PC-3 (cell line): Measurements from ENCODE around the gene NPR2. TPM values are rescaled to one million over a fixed set of nuclear protein-coding genes. Genes with fewer than 3 reads are reported as not detected.

Experiments
- ATAC-seq: fragments of 200-7000 bp; cut with Tn5 transposase; 2 replicates; pipeline ENCODE4 v1.9.1; 2020; ENCODE audit warnings: mild to moderate bottlenecking, moderate library complexity
- BruUV-seq: library from RNA; stranded (reverse); fragments of 400-500 nt; replicated peaks from 2 replicates; lab custom pipeline; 2021; lab: Mats Ljungman, UMichigan
- CTCF ChIA-PET: fragments of 300-600 bp; sonication (Branson Sonifier 250); formaldehyde crosslinking; loops from one replicate; lab custom pipeline; 2022; ENCODE audit warnings: antibody characterized with exemption; lab: Charles Lee
- POLR2A ChIA-PET: fragments of 300-600 bp; sonication (Branson Sonifier 250); formaldehyde crosslinking; loops from one replicate; lab custom pipeline; 2022; ENCODE audit warnings: antibody characterized with exemption; ENCODE audit not compliant: unreplicated experiment; lab: Charles Lee
- DNase-seq: peaks from one replicate; pipeline ENCODE4 v3.0.0-alpha.2; 2015
- H2AFZ ChIP-seq: fragments of 300-600 bp; sonication (generic); 2 replicates; pipeline ENCODE4 v1.6.0; 2016; ENCODE audit warnings: antibody characterized with exemption, low read length
- H3F3A ChIP-seq: fragments of 300-600 bp; sonication (generic); one replicate; pipeline ENCODE4 v1.6.0; 2017; ENCODE audit warnings: antibody characterized with exemption, low read length, control low read depth, mild to moderate bottlenecking; ENCODE audit not compliant: unreplicated experiment
- H3K27ac ChIP-seq: fragments of 300-600 bp; sonication (generic); 2 replicates; pipeline ENCODE4 v1.5.1; 2016; ENCODE audit warnings: mild to moderate bottlenecking, low read length
- H3K27me3 ChIP-seq: fragments of 300-600 bp; sonication (generic); 2 replicates; pipeline ENCODE4 v1.6.1; 2016; ENCODE audit warnings: low read length, mixed read lengths
- H3K36me3 ChIP-seq: fragments of 300-600 bp; sonication (generic); 2 replicates; pipeline ENCODE4 v1.6.1; 2016; ENCODE audit warnings: low read depth, mixed run types, low read length, mixed read lengths
- H3K4me1 ChIP-seq: fragments of 300-600 bp; sonication (generic); 2 replicates; pipeline ENCODE4 v1.5.1; 2016; ENCODE audit warnings: low read length; ENCODE audit not compliant: insufficient read depth
- H3K4me2 ChIP-seq: fragments of 300-600 bp; sonication (generic); 2 replicates; pipeline ENCODE4 v1.6.0; 2016; ENCODE audit warnings: low read length
- H3K4me3 ChIP-seq: fragments of 300-600 bp; sonication (generic); 2 replicates; pipeline ENCODE4 v1.5.1; 2016; ENCODE audit warnings: mild to moderate bottlenecking, low read length, mixed read lengths
- H3K79me2 ChIP-seq: fragments of 300-600 bp; sonication (generic); 2 replicates; pipeline ENCODE4 v1.6.1; 2017; ENCODE audit warnings: low read length, mixed read lengths
- H3K9ac ChIP-seq: fragments of 300-600 bp; sonication (generic); 2 replicates; pipeline ENCODE4 v1.6.0; 2016; ENCODE audit warnings: mild to moderate bottlenecking, low read length
- H3K9me2 ChIP-seq: fragments of 300-600 bp; sonication (generic); replicated peaks from 2 replicates; pipeline ENCODE4 v1.6.1; 2016; ENCODE audit warnings: mixed run types, low read length, mixed read lengths
- H3K9me3 ChIP-seq: fragments of 300-600 bp; sonication (generic); 2 replicates; pipeline ENCODE4 v1.6.1; 2016; ENCODE audit warnings: low read length, mixed read lengths
- H4K20me1 ChIP-seq: fragments of 300-600 bp; sonication (generic); 2 replicates; pipeline ENCODE4 v1.6.1; 2016; ENCODE audit warnings: low read length, mixed read lengths
- CTCF ChIP-seq: fragments of 300-600 bp; sonication (generic); conservative IDR thresholded peaks from 2 replicates; pipeline ENCODE4 v1.5.1; 2017; ENCODE audit warnings: antibody characterized with exemption, low read depth, mild to moderate bottlenecking, low read length
- EZH2 ChIP-seq: fragments of 300-600 bp; sonication (generic); IDR thresholded peaks from one replicate; pipeline ENCODE4 v1.6.1; 2017; ENCODE audit warnings: antibody characterized with exemption, mild to moderate bottlenecking, low read length; ENCODE audit not compliant: unreplicated experiment
- EZH2phosphoT487 ChIP-seq: fragments of 300-600 bp; sonication (generic); IDR thresholded peaks from 2 replicates; pipeline ENCODE4 v1.6.1; 2018; ENCODE audit warnings: mild to moderate bottlenecking, antibody characterized with exemption, low read length, borderline replicate concordance
- intact Hi-C: fragments of 100-400 bp; cut with micrococcal nuclease; formaldehyde crosslinking; loops from 2 replicates; pipeline ENCODE4 v1.9.0; 2023
- total RNA-seq: library from RNA; depleted of rRNA; stranded (reverse); fragments of >200 nt; gene quantifications from 2 replicates; pipeline ENCODE4 v1.2.3, GENCODE V29; 2014

NPR2 gene
- total RNA-seq, 1 experiment from 2014 or later: 1.5 TPM

- no peak overlapping the region for H3K9ac ChIP-seq
- H3K27me3 ChIP-seq: no peaks in the 10 kb centered on the region
- peaks cover 13% of the 10 kb centered on the region for H3K4me1 ChIP-seq
- no peak overlapping the region for H2AFZ ChIP-seq
- H3K9me2 ChIP-seq: no peaks in the 10 kb centered on the region
- peaks cover 29% of the 10 kb centered on the region for H4K20me1 ChIP-seq
- H3K27ac ChIP-seq: no peak overlapping the region
- ATAC-seq (no peak), DNase-seq (no peak)
- no TSS peak for BruUV-seq
- intact Hi-C loops: no loop called here
- TF ChIP-seq CTCF (no peak), EZH2phosphoT487 (no peak), EZH2 (no peak)
- no peaks in the 10 kb centered on the region for H3K9me3 ChIP-seq
- no peak overlapping the region for H3K4me3 ChIP-seq
- ChIA-PET POLR2A (no interaction called here), CTCF (no interaction called here)
- no peak overlapping the region for H3K4me2 ChIP-seq
- no peaks in the 10 kb centered on the region for H3F3A ChIP-seq
- peaks cover 40% of the 10 kb centered on the region; the same call in 1 of the 2 replicates for H3K36me3 ChIP-seq
- H3K79me2 ChIP-seq: peaks cover 52% of the 10 kb centered on the region
Observed at GRCh38 chr9:35743452-35743851, 47.9 kb upstream of the NPR2 start.

DNA sequence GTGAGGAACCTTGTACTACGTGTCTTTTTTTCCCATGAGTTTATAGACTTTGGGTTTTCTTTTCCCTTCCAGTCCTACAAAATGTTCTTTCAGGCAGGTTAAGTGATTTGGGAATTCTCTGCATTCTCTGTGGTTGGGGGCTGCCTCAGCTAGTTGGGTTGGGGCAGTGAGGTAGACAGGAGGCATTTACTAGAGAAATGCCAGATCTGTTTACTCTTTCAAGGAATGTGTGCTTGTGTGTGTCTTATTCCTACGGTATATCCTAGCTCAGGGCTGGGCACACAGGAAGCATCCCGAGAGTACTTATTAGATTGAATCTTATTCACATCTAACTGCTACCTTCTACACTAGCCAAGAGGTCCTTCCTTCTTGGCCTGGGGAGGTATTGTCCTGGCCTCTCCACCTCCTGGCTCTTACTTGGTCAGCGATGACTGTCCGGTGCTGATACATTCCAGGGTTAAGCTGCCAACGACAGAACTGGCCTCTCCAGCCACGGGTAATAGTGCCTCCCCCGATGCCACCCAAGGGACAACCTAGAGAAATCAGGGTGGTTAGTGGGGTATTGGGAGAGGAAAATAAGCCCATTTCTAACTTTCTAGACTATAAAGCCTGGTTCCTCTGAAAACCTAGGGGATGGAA lies 47.4 kb upstream of the NPR2 start:
- TF ChIP-seq EZH2: no peak
- no peak for TF ChIP-seq CTCF
- no peak for TF ChIP-seq EZH2phosphoT487

DNA sequence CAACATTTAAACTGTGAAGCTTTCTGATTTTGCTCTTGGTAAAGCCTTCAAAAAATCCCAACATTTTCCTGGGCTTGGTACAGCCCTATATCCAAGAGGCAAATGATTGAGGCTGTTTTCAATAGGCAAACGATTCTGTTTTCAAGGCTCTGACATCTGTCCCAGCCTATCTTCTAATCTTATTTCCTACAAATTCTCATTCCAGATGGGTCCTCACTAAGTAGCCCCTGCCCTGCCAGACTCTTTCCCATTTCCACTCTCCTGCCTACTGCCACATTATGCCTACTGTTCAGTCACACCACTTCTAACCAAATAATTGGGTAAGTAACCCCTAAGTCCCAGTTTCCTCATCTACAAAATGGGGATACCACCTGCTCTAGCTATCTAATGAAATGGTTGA lies 45.8 kb upstream of the NPR2 start:
- Histone ChIP-seq H3K4me1 (peaks cover 22% of the 10 kb centered on the region), H3K4me3 (peak overlapping the region; percentile 95), H3K79me2 (peaks cover 70% of the 10 kb centered on the region), H3K27me3 (no peaks in the 10 kb centered on the region), H3K4me2 (peak overlapping the region; percentile 98), H2AFZ (no peak overlapping the region), H3K9me2 (no peaks in the 10 kb centered on the region), H4K20me1 (peaks cover 29% of the 10 kb centered on the region), H3F3A (no peaks in the 10 kb centered on the region), H3K27ac (no peak overlapping the region), H3K9ac (peak overlapping the region; percentile 91; the same call in 1 of the 2 replicates), H3K36me3 (peaks cover 27% of the 10 kb centered on the region; the same call in 1 of the 2 replicates), H3K9me3 (no peaks in the 10 kb centered on the region)
- ChIA-PET CTCF (interaction anchor here (1.0 kb wide), 1 partner anchor 45 kb away, joined by 3 read pairs; no protein-coding TSS in a partner anchor), POLR2A (no interaction called here)
- intact Hi-C loops: no loop called here
- no peak for DNase-seq
- BruUV-seq: no TSS peak
- no peak for TF ChIP-seq EZH2
- no peak for TF ChIP-seq CTCF
- no peak for TF ChIP-seq EZH2phosphoT487
- ATAC-seq: no peak

More for the DNA sequence above, 47.4 kb upstream of the NPR2 start:
- no peaks in the 10 kb centered on the region for H3F3A ChIP-seq
- no peak overlapping the region for H3K9ac ChIP-seq
- ChIA-PET POLR2A (no interaction called here), CTCF (no interaction called here)
- ATAC-seq: no peak
- no peak overlapping the region for H3K4me3 ChIP-seq
- peaks cover 29% of the 10 kb centered on the region for H4K20me1 ChIP-seq
- H3K4me1 ChIP-seq: peaks cover 13% of the 10 kb centered on the region
- H3K9me3 ChIP-seq: no peaks in the 10 kb centered on the region
- intact Hi-C loops: no loop called here
- peaks cover 57% of the 10 kb centered on the region for H3K79me2 ChIP-seq
- H3K4me2 ChIP-seq: no peak overlapping the region
- DNase-seq: no peak
- no peaks in the 10 kb centered on the region for H3K27me3 ChIP-seq
- no peaks in the 10 kb centered on the region for H3K9me2 ChIP-seq
- H2AFZ ChIP-seq: no peak overlapping the region
- no peak overlapping the region for H3K27ac ChIP-seq
- no TSS peak for BruUV-seq
- peaks cover 35% of the 10 kb centered on the region; the same call in 1 of the 2 replicates for H3K36me3 ChIP-seq
